Spleen (tissue), 13 donors: Measurements from ENCODE around the gene KIAA1143. TPM values are rescaled to one million over a fixed set of nuclear protein-coding genes. Genes with fewer than 3 reads are reported as not detected.

Source experiments
- DNase-seq: peaks from one replicate; pipeline ENCODE4 v3.0.0-alpha.2; 2020
- H3K27ac ChIP-seq, 8 donors: fragments of 200-600 bp; sonication (generic) in 7 of 8; 1 replicate in 4 of 8; 2 replicates in 4 of 8; pipeline versions ENCODE4 v1.5.0 to v1.8.0; 2016 to 2021; ENCODE audit warnings: inconsistent platforms in 4 of 8, mild to moderate bottlenecking in 4 of 8, moderate library complexity in 1 of 8
- H3K27me3 ChIP-seq, 7 donors: fragments of 200-600 bp; sonication (generic) in 6 of 7; replicated peaks in 1 of 7; 1 replicate in 4 of 7; 2 replicates in 3 of 7; pipeline versions ENCODE4 v1.5.0 to v1.8.0; 2016 to 2021; ENCODE audit warnings: inconsistent platforms in 3 of 7, mild to moderate bottlenecking in 1 of 7
- H3K36me3 ChIP-seq, 6 donors: fragments of 200-600 bp; sonication (generic) in 5 of 6; 1 replicate in 4 of 6; 2 replicates in 2 of 6; pipeline versions ENCODE4 v1.5.0 to v1.8.0; 2016 to 2021; ENCODE audit warnings: inconsistent platforms in 2 of 6
- H3K4me1 ChIP-seq, 6 donors: fragments of 200-600 bp; sonication (generic) in 5 of 6; 1 replicate in 3 of 6; 2 replicates in 3 of 6; pipeline versions ENCODE4 v1.5.0 to v1.8.0; 2016 to 2021; ENCODE audit warnings: inconsistent platforms in 3 of 6
- H3K4me3 ChIP-seq, 8 donors: fragments of 200-600 bp; sonication (generic) in 7 of 8; 1 replicate in 4 of 8; 2 replicates in 4 of 8; pipeline versions ENCODE4 v1.5.0 to v1.8.0; 2016 to 2021; ENCODE audit warnings: inconsistent platforms in 4 of 8, mild to moderate bottlenecking in 4 of 8, moderate library complexity in 2 of 8
- H3K9me3 ChIP-seq, 8 donors: fragments of 200-600 bp; sonication (generic) in 7 of 8; 1 replicate in 4 of 8; 2 replicates in 4 of 8; pipeline versions ENCODE4 v1.5.0 to v1.8.0; 2016 to 2021; ENCODE audit warnings: inconsistent platforms in 4 of 8
- CTCF ChIP-seq, 11 experiments: fragments of 200-600 bp in 7 of 11; fragments of 450-650 bp in 4 of 11; sonication (generic) in 4 of 11; IDR thresholded peaks in 8 of 11; conservative IDR thresholded peaks in 3 of 11; 1 replicate in 7 of 11; 2 replicates in 4 of 11; pipeline versions ENCODE4 v1.4.0 to v1.8.0; 2016 to 2021; ENCODE audit warnings: antibody characterized with exemption in 11 of 11, inconsistent platforms in 4 of 11, mild to moderate bottlenecking in 1 of 11
- POLR2A ChIP-seq, 3 donors: fragments of 450-650 bp; IDR thresholded peaks; one replicate each; pipeline ENCODE4 v1.5.1; 2017; ENCODE audit warnings: antibody characterized with exemption in 3 of 3, mild to moderate bottlenecking in 1 of 3
- POLR2AphosphoS5 ChIP-seq, 3 donors: sonication (generic); formaldehyde crosslinking; IDR thresholded peaks; one replicate each; pipeline ENCODE4 v1.5.1; 2017; ENCODE audit warnings: antibody characterized with exemption in 3 of 3
- WGBS, 5 donors: extraction: QIAGEN DNeasy Blood & Tissue Kit in 3 of 5; methylation state at CpG; one replicate each; pipeline versions ENCODE4 v1.1.5 to v1.1.7; 2013 to 2018; 5-methylcytosine and 5-hydroxymethylcytosine counted together
- intact Hi-C: fragments of 100-400 bp; cut with DNase I; formaldehyde crosslinking; loops from one replicate; pipeline ENCODE4 v1.15.0; 2023; ENCODE audit warnings: low total_unique reads
- long read RNA-seq, 2 donors: transcript quantifications; one replicate each; lab custom pipeline, GENCODE V29; 2026
- polyA plus RNA-seq, 3 donors: library from polyadenylated mRNA; stranded (reverse); fragments of 200-250 nt; gene quantifications; one replicate each; pipeline ENCODE4 v1.2.1, GENCODE V29; 2013
- total RNA-seq, 7 donors: library from RNA; depleted of rRNA in 3 of 7; stranded (reverse); fragments of >200 nt in 3 of 7; fragmentation: NEBNext Ultra II Directional in 4 of 7; extraction: Animal tissue kit (Norgen Biotek cat#: 25700) in 4 of 7; gene quantifications; one replicate each; pipeline versions ENCODE4 v1.1.0 to v1.2.1, GENCODE V29; 2016 to 2021
- donor health status: healthy with polysubstance abuse.
- donor health status: DM: no; HTN: no; CAD: no; lungs with moderate emphysema.
- donor health status: DM: no; HTN: no; CAD: no.
- donor health status: Bipolar disorder and iron deficiency.
- donor health status: healthy.
- donor health status: DM: no; HTN: no; CAD: no.
- donor health status: DM: yes; HTN: yes; CAD: no.

KIAA1143 gene
- total RNA-seq, result 10 to 100 TPM; 13.5 to 25.6 (median 22.5) TPM
- polyA plus RNA-seq, result 10 to 100 TPM in 1 of 3 donors, 1 to 10 TPM in 2; 6.8 to 14.2 (median 8.8) TPM
- long read RNA-seq, donor 1, full-length matches to known transcripts, result 12 of 12 reads
- long read RNA-seq, donor 1, partial matches to known transcripts, result 0 of 12 reads
- long read RNA-seq, donor 1, other reads (novel, unspliced or antisense), result 0 of 12 reads
- long read RNA-seq, donor 2, full-length matches to known transcripts, result 13 of 13 reads
- long read RNA-seq, donor 2, partial matches to known transcripts, result 0 of 13 reads
- long read RNA-seq, donor 2, other reads (novel, unspliced or antisense), result 0 of 13 reads

GRCh38 chr3:44761424-44762169 lies at the start of gene KIAA1143, which contains the start of gene KIF15:
TSS of gene KIAA1143 (minus strand) at chr3:44761619. CDS start at chr3:44761602, 17 bp downstream.
TSS of gene KIF15 (plus strand) at chr3:44761794. CDS start at chr3:44761866, 72 bp downstream.
- 0 to 1% (median 0%) methylated on average over 36 to 64 of the region's 64 CpGs for WGBS, 5 donors
- TF ChIP-seq CTCF (IDR thresholded peaks at IDR 0.05 in 8 of 11, conservative IDR thresholded peaks at IDR 0.05 in 3 of 11) (peak in 2 of 11 experiments; percentile 27), POLR2AphosphoS5 (IDR thresholded peaks at IDR 0.05) (peak; percentile 93 to 97 (median 95)), POLR2A (IDR thresholded peaks at IDR 0.05) (peak in 2 of 3 donors; percentile 15 to 32)
- intact Hi-C loops, result no loop called here

GRCh38 chr3:44805960-44806359 lies 44.5 kb upstream of the KIAA1143 start:
- no peak for DNase-seq
- peaks cover 0 to 38% (median 0%) of the 10 kb centered on the region in 6 donors for H3K36me3 ChIP-seq
- TF ChIP-seq POLR2AphosphoS5 (IDR thresholded peaks at IDR 0.05), result no peak
- no peak for TF ChIP-seq POLR2A (IDR thresholded peaks at IDR 0.05)
- no peak for TF ChIP-seq CTCF (IDR thresholded peaks at IDR 0.05 in 8 of 11, conservative IDR thresholded peaks at IDR 0.05 in 3 of 11)
- no peaks in the 10 kb centered on the region for H3K27me3 ChIP-seq
- no peaks in the 10 kb centered on the region for H3K4me1 ChIP-seq
- no peaks in the 10 kb centered on the region for H3K9me3 ChIP-seq
- intact Hi-C loops, result no loop called here
- H3K4me3 ChIP-seq, result no peak overlapping the region
- WGBS, 5 donors, result 90 to 99% (median 96%) methylated on average over 2 of the region's 2 CpGs
- H3K27ac ChIP-seq, result no peak overlapping the region

More at GRCh38 chr3:44761424-44762169, at the start of gene KIAA1143, which contains the start of gene KIF15:
- Histone ChIP-seq H3K27ac (peak within 1 kb of the TSS; percentile 63 to 90 (median 84)), H3K27me3 (no peaks in the 10 kb centered on the region), H3K9me3 (peaks cover 0 to 36% (median 21%) of the 10 kb centered on the region in 8 donors), H3K36me3 (peaks cover 0 to 37% (median 4%) of the 10 kb centered on the region in 6 donors), H3K4me1 (peaks cover 8 to 26% (median 21%) of the 10 kb centered on the region in 6 donors), H3K4me3 (peak within 1 kb of the TSS; percentile 68 to 94 (median 74))
- peak; percentile 98 for DNase-seq

GRCh38 chr3:44803298-44803697 lies 41.9 kb upstream of the KIAA1143 start:
- H3K27ac ChIP-seq, result no peak overlapping the region
- intact Hi-C loops, result no loop called here
- TF ChIP-seq POLR2AphosphoS5 (IDR thresholded peaks at IDR 0.05), result no peak
- H3K4me1 ChIP-seq, result no peaks in the 10 kb centered on the region
- 95 to 97% (median 96%) methylated on average over 2 of the region's 2 CpGs for WGBS, 5 donors
- no peak for DNase-seq
- no peaks in the 10 kb centered on the region for H3K27me3 ChIP-seq
- no peaks in the 10 kb centered on the region for H3K9me3 ChIP-seq
- H3K4me3 ChIP-seq, result no peak overlapping the region
- peaks cover 0 to 38% (median 0%) of the 10 kb centered on the region in 6 donors for H3K36me3 ChIP-seq

- Histone ChIP-seq H3K4me3 (no peak overlapping the region), H3K4me1 (no peaks in the 10 kb centered on the region)
- WGBS, 5 donors, result 42 to 78% (median 56%) methylated on average over 2 of the region's 2 CpGs
Observed at GRCh38 chr3:44802011-44802410, 40.6 kb upstream of the KIAA1143 start.

More at GRCh38 chr3:44802011-44802410, 40.6 kb upstream of the KIAA1143 start:
- H3K27ac ChIP-seq, result peak overlapping the region in 1 of 8 donors; percentile 10
- intact Hi-C loops, result no loop called here
- peaks cover 0 to 42% (median 0%) of the 10 kb centered on the region in 6 donors for H3K36me3 ChIP-seq
- H3K9me3 ChIP-seq, result no peaks in the 10 kb centered on the region
- no peaks in the 10 kb centered on the region for H3K27me3 ChIP-seq
- DNase-seq, result no peak
- TF ChIP-seq POLR2A (IDR thresholded peaks at IDR 0.05), result no peak
- no peak for TF ChIP-seq CTCF (IDR thresholded peaks at IDR 0.05 in 8 of 11, conservative IDR thresholded peaks at IDR 0.05 in 3 of 11)
- TF ChIP-seq POLR2AphosphoS5 (IDR thresholded peaks at IDR 0.05), result no peak
